ENCODE results near the gene ZC3H7B.

GRCh38 chr22:41345807-41346335, 44.5 kb downstream of the ZC3H7B start:
- no peak for TF ChIP-seq GATA2 (IDR thresholded peaks at IDR 0.05; ENCODE audit: low read depth, low read length)
- no peak for TF ChIP-seq GATA3 (IDR thresholded peaks at IDR 0.05; ENCODE audit: low read depth, low read length)
